ENCODE data around the gene MAPKAP1.

- no peak for TF ChIP-seq CTCF (IDR thresholded peaks at IDR 0.05; ENCODE audit: low read depth, low read length)
- TF ChIP-seq POLR2A (IDR thresholded peaks at IDR 0.05; ENCODE audit: extremely low read depth, insufficient read length) = no peak
- no peak for TF ChIP-seq MAX (IDR thresholded peaks at IDR 0.05; ENCODE audit: low read depth, low read length)
- no peak for TF ChIP-seq MYC (IDR thresholded peaks at IDR 0.05; ENCODE audit: low read depth, low read length)
These were observed 243.1 kb downstream of the MAPKAP1 start for GRCh38 chr9:125463926-125464325.

Measured in NB4 (cell line).